Ishikawa (cell line): ENCODE measurements around the gene XPNPEP3.

Source experiments
- CEBPB ChIP-seq: IDR thresholded peaks from 2 replicates; pipeline ENCODE4 v1.6.1; 2012
- EGR1 ChIP-seq: IDR thresholded peaks from 2 replicates; pipeline ENCODE4 v1.6.1; 2012
- NFIC ChIP-seq: IDR thresholded peaks from 2 replicates; pipeline ENCODE4 v1.6.1; 2012
- RAD21 ChIP-seq: IDR thresholded peaks from 2 replicates; pipeline ENCODE4 v1.6.1; 2012; ENCODE audit warnings: low read depth
- TAF1 ChIP-seq: IDR thresholded peaks from 2 replicates; pipeline ENCODE4 v1.6.1; 2012; ENCODE audit warnings: low read depth, mild to moderate bottlenecking
- TEAD4 ChIP-seq: IDR thresholded peaks from 2 replicates; pipeline ENCODE4 v1.6.1; 2012
- ZBTB7A ChIP-seq: IDR thresholded peaks from 2 replicates; pipeline ENCODE4 v1.6.1; 2012; ENCODE audit warnings: low read depth

DNA sequence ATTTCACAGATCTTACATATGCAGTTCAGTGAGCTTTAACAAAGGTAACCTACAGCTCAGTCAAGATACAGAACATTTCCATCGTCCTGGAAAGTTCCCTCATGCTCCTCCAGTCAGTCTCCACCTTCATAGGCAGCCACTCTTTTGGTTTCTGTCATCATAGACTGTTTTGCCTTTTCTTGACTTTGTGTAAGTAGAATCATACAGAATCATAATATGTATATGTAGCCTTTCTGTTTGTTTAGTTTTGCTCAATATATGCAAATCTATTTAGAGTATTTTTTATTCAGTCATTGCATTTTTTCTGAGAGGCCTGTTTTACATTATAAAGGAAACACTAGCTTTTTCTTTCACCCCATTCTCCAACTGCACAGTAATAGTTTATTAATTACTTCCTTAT is 20.0 kb downstream of the XPNPEP3 start:
- TF ChIP-seq RAD21: no peak
- TF ChIP-seq EGR1: no peak
- no peak for TF ChIP-seq TEAD4
- no peak for TF ChIP-seq CEBPB
- TF ChIP-seq ZBTB7A: no peak
- no peak for TF ChIP-seq TAF1
- no peak for TF ChIP-seq NFIC
